NB4 (cell line): ENCODE results near the gene TUT4.

Source experiments
- CTCF ChIP-seq: IDR thresholded peaks from one replicate; pipeline ENCODE4 v1.5.1; 2012; ENCODE audit warnings: low read depth, low read length
- MAX ChIP-seq: IDR thresholded peaks from 2 replicates; pipeline ENCODE4 v1.6.1; 2011; ENCODE audit warnings: low read depth, low read length
- MYC ChIP-seq: IDR thresholded peaks from 2 replicates; pipeline ENCODE4 v1.6.1; 2011; ENCODE audit warnings: low read depth, low read length

GRCh38 chr1:52579415-52579814 is 26.5 kb upstream of the TUT4 start:
- TF ChIP-seq CTCF: no peak
- no peak for TF ChIP-seq MAX
- no peak for TF ChIP-seq MYC
